ENCODE measurements around the gene PARP11. TPM values are rescaled to one million over a fixed set of nuclear protein-coding genes. Genes with fewer than 3 reads are reported as not detected.
A peak's percentile ranks its signal among the peaks of the same experiment; 100 is the strongest.

PARP11 gene
- total and polyA plus RNA-seq, 3 donors from 2014 or later: 16.8 to 20.6 (median 20.5) TPM

GRCh38 chr12:3881281-3881950 is 8.2 kb upstream of the PARP11 start:
- H3K27me3 ChIP-seq: no peaks in the 10 kb centered on the region
- no peak for TF ChIP-seq POLR2A (IDR thresholded peaks at IDR 0.05)
- no peak for TF ChIP-seq CTCF (IDR thresholded peaks at IDR 0.05)
- H3K9me3 ChIP-seq: no peaks in the 10 kb centered on the region
- no peaks in the 10 kb centered on the region for H3K36me3 ChIP-seq (ENCODE audit: low read depth, missing control alignments)
- intact Hi-C loops (cut with DNase I; ENCODE audit: low total_unique reads): no loop called here
- DNase-seq: no peak
- no peak overlapping the region for H3K4me3 ChIP-seq
- no peak overlapping the region for H3K27ac ChIP-seq
- H3K4me1 ChIP-seq: no peaks in the 10 kb centered on the region
- WGBS, 2 donors: 66 to 70% methylated on average over 11 of the region's 11 CpGs

- 85 to 94% methylated on average over 3 of the region's 3 CpGs for WGBS, 2 donors
- Histone ChIP-seq H3K4me3 (no peak overlapping the region), H3K27me3 (no peaks in the 10 kb centered on the region), H3K9me3 (no peaks in the 10 kb centered on the region), H3K27ac (no peak overlapping the region), H3K4me1 (no peaks in the 10 kb centered on the region), H3K36me3 (ENCODE audit: low read depth, missing control alignments) (no peaks in the 10 kb centered on the region)
- TF ChIP-seq CTCF (IDR thresholded peaks at IDR 0.05): no peak
- TF ChIP-seq POLR2A (IDR thresholded peaks at IDR 0.05): no peak
- intact Hi-C loops (cut with DNase I; ENCODE audit: low total_unique reads): no loop called here
- no peak for DNase-seq
Observed at GRCh38 chr12:3879846-3880245, 6.6 kb upstream of the PARP11 start.

- Histone ChIP-seq H3K4me3 (peak overlapping the region in 1 of 2 donors; percentile 75), H3K9me3 (no peaks in the 10 kb centered on the region), H3K36me3 (ENCODE audit: low read depth, missing control alignments) (no peaks in the 10 kb centered on the region), H3K27me3 (no peaks in the 10 kb centered on the region), H3K4me1 (peaks cover 5% of the 10 kb centered on the region), H3K27ac (peak overlapping the region; percentile 97)
- no peak for DNase-seq
- TF ChIP-seq CTCF (IDR thresholded peaks at IDR 0.05) (no peak), POLR2A (IDR thresholded peaks at IDR 0.05) (no peak)
- intact Hi-C loops (cut with DNase I; ENCODE audit: low total_unique reads): no loop called here
- 46 to 51% methylated on average over 4 of the region's 4 CpGs for WGBS, 2 donors
Observed at GRCh38 chr12:3871356-3871755, 1.8 kb downstream of the PARP11 start.

- TF ChIP-seq POLR2A (IDR thresholded peaks at IDR 0.05) (no peak), CTCF (IDR thresholded peaks at IDR 0.05) (no peak)
- Histone ChIP-seq H3K27ac (no peak overlapping the region), H3K4me3 (no peak overlapping the region), H3K9me3 (no peaks in the 10 kb centered on the region), H3K4me1 (peaks cover 5% of the 10 kb centered on the region), H3K27me3 (no peaks in the 10 kb centered on the region), H3K36me3 (ENCODE audit: low read depth, missing control alignments) (no peaks in the 10 kb centered on the region)
- intact Hi-C loops (cut with DNase I; ENCODE audit: low total_unique reads): no loop called here
- no peak for DNase-seq
- 77 to 80% methylated on average over 6 of the region's 6 CpGs for WGBS, 2 donors
Observed at GRCh38 chr12:3869865-3870264, 3.3 kb downstream of the PARP11 start.

GRCh38 chr12:3869433-3869832 is 3.8 kb downstream of the PARP11 start:
- WGBS, 2 donors: 81 to 93% methylated on average over 1 of the region's 1 CpG
- TF ChIP-seq POLR2A (IDR thresholded peaks at IDR 0.05): no peak
- TF ChIP-seq CTCF (IDR thresholded peaks at IDR 0.05): no peak
- no peaks in the 10 kb centered on the region for H3K9me3 ChIP-seq
- no peak overlapping the region for H3K4me3 ChIP-seq
- H3K27ac ChIP-seq: no peak overlapping the region
- H3K4me1 ChIP-seq: peaks cover 5% of the 10 kb centered on the region
- DNase-seq: no peak
- H3K27me3 ChIP-seq: no peaks in the 10 kb centered on the region
- H3K36me3 ChIP-seq (ENCODE audit: low read depth, missing control alignments): no peaks in the 10 kb centered on the region
- intact Hi-C loops (cut with DNase I; ENCODE audit: low total_unique reads): no loop called here
